ENCODE measurements around the gene NPC2.

Gene NPC2

DNA sequence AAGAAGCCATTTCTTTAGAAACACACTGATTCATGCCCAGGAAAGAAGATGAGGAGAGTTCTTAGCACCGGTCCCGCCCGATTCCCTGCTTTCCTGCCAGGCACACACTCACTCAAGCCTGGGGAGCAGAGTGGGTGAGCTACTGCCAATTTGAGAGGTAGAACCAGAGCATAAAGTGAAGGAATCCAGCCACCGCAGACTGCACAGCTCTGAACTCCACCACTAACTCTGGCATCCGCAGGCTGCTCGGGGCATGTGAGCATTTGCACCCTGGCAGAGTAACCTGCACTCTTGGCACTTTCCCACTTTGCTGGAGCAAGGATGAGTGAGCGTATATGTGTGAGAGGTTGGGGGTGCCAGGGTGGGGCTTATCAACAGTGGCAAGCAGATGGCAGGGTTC is 63.1 kb downstream of the NPC2 start (continued):
- TF ChIP-seq, protein P1, sequence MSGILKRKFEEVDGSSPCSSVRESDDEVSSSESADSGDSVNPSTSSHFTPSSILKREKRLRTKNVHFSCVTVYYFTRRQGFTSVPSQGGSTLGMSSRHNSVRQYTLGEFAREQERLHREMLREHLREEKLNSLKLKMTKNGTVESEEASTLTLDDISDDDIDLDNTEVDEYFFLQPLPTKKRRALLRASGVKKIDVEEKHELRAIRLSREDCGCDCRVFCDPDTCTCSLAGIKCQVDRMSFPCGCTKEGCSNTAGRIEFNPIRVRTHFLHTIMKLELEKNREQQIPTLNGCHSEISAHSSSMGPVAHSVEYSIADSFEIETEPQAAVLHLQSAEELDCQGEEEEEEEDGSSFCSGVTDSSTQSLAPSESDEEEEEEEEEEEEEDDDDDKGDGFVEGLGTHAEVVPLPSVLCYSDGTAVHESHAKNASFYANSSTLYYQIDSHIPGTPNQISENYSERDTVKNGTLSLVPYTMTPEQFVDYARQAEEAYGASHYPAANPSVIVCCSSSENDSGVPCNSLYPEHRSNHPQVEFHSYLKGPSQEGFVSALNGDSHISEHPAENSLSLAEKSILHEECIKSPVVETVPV (CRISPR knock-in tag; IDR thresholded peaks at IDR 0.05) = no peak
- TF ChIP-seq PPARA (CRISPR knock-in tag; IDR thresholded peaks at IDR 0.05; ENCODE audit: borderline replicate concordance) (no peak), TOX (CRISPR knock-in tag; IDR thresholded peaks at IDR 0.05; ENCODE audit: borderline replicate concordance) (no peak), ZNF8 (CRISPR knock-in tag; IDR thresholded peaks at IDR 0.05) (no peak), ZFP30 (CRISPR knock-in tag; IDR thresholded peaks at IDR 0.05) (no peak), ZC3H10 (CRISPR knock-in tag; IDR thresholded peaks at IDR 0.05) (no peak), ARNTL (CRISPR knock-in tag; IDR thresholded peaks at IDR 0.05; ENCODE audit: borderline replicate concordance, low read depth) (no peak)
- TF ChIP-seq, protein P2, sequence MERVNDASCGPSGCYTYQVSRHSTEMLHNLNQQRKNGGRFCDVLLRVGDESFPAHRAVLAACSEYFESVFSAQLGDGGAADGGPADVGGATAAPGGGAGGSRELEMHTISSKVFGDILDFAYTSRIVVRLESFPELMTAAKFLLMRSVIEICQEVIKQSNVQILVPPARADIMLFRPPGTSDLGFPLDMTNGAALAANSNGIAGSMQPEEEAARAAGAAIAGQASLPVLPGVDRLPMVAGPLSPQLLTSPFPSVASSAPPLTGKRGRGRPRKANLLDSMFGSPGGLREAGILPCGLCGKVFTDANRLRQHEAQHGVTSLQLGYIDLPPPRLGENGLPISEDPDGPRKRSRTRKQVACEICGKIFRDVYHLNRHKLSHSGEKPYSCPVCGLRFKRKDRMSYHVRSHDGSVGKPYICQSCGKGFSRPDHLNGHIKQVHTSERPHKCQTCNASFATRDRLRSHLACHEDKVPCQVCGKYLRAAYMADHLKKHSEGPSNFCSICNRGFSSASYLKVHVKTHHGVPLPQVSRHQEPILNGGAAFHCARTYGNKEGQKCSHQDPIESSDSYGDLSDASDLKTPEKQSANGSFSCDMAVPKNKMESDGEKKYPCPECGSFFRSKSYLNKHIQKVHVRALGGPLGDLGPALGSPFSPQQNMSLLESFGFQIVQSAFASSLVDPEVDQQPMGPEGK (CRISPR knock-in tag; IDR thresholded peaks at IDR 0.05; ENCODE audit: borderline replicate concordance) = no peak

All from SK-N-SH treated with all-trans-retinoic acid at 6 μM for 48 hours (cell line).